BJ (cell line): Measurements from ENCODE around the gene COL12A1. TPM values are rescaled to one million over a fixed set of nuclear protein-coding genes. Genes with fewer than 3 reads are reported as not detected.

Experiments used
- CTCF ChIA-PET: fragments of 350-600 bp; formaldehyde crosslinking; extraction: SDS; loops from one replicate; lab custom pipeline; 2021; ENCODE audit warnings: antibody characterized with exemption, inconsistent platforms; lab: Yijun Ruan, JAX
- POLR2A ChIA-PET: fragments of 300-600 bp; sonication (Branson Sonifier 250); formaldehyde crosslinking; extraction: SDS; loops from one replicate; lab custom pipeline; 2021; ENCODE audit warnings: antibody characterized with exemption; lab: Charles Lee
- DNase-seq: peaks from one replicate; pipeline ENCODE4 v3.0.0-alpha.2; 2011; ENCODE audit warnings: low read depth
- H3K27me3 ChIP-seq: 2 replicates; pipeline ENCODE4 v1.6.0; 2011; ENCODE audit warnings: low read length; ENCODE audit not compliant: control insufficient read depth, insufficient read depth
- H3K36me3 ChIP-seq: 2 replicates; pipeline ENCODE4 v1.5.1; 2011; ENCODE audit warnings: low read length; ENCODE audit not compliant: control insufficient read depth, insufficient read depth
- H3K4me3 ChIP-seq: 2 replicates; pipeline ENCODE4 v1.5.1; 2011; ENCODE audit warnings: low read depth, mild to moderate bottlenecking, control low read depth, low read length
- polyA plus RNA-seq: library from polyadenylated mRNA; depleted of rRNA; stranded (reverse); fragments of >200 nt; gene quantifications from 2 replicates; pipeline ENCODE4 v1.2.3, GENCODE V29; 2011
- TF ChIP-seq, protein P1 (sequence below): IDR thresholded peaks from 2 replicates; pipeline ENCODE4 v1.5.1; 2011; ENCODE audit warnings: low read depth, mild to moderate bottlenecking, control low read depth, inconsistent platforms, low read length, moderate library complexity; ENCODE audit not compliant: insufficient read depth

COL12A1 gene
- polyA plus RNA-seq, 1 experiment: 1,308 TPM

DNA sequence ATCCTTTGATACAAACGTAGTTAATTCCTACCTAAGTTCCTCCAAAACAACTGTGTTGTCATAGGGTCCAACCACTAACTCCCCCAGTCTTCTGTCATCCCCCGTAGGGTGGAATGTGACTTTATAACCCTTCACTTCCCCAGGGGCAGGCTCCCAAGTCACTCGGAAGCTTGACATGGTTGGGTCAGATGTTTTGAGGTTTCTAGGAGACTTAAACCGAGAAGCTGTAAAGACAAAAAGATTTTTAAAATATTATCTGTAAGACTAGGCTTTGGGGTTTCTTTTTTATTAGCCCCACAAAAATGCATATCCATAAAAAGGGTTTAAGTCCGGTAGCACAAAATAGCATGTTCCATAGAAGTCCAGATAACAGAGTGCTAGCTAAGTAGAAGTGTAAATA lies 50.2 kb downstream of the COL12A1 start:
- Histone ChIP-seq H3K4me3 (no peak overlapping the region), H3K27me3 (no peaks in the 10 kb centered on the region), H3K36me3 (peaks cover 13% of the 10 kb centered on the region)
- DNase-seq: no peak
- TF ChIP-seq, protein P1, sequence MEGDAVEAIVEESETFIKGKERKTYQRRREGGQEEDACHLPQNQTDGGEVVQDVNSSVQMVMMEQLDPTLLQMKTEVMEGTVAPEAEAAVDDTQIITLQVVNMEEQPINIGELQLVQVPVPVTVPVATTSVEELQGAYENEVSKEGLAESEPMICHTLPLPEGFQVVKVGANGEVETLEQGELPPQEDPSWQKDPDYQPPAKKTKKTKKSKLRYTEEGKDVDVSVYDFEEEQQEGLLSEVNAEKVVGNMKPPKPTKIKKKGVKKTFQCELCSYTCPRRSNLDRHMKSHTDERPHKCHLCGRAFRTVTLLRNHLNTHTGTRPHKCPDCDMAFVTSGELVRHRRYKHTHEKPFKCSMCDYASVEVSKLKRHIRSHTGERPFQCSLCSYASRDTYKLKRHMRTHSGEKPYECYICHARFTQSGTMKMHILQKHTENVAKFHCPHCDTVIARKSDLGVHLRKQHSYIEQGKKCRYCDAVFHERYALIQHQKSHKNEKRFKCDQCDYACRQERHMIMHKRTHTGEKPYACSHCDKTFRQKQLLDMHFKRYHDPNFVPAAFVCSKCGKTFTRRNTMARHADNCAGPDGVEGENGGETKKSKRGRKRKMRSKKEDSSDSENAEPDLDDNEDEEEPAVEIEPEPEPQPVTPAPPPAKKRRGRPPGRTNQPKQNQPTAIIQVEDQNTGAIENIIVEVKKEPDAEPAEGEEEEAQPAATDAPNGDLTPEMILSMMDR: no peak
- POLR2A ChIA-PET: no interaction called here
- CTCF ChIA-PET: no interaction called here

- CTCF ChIA-PET: no interaction called here
- Histone ChIP-seq H3K27me3 (no peaks in the 10 kb centered on the region), H3K36me3 (peaks cover 13% of the 10 kb centered on the region), H3K4me3 (no peak overlapping the region)
- POLR2A ChIA-PET: no interaction called here
- no peak for DNase-seq
- TF ChIP-seq, protein P1: no peak
Measured at GRCh38 chr6:75154973-75155372, 50.9 kb downstream of the COL12A1 start.

- TF ChIP-seq, protein P1: no peak
- ChIA-PET POLR2A (no interaction called here), CTCF (interaction anchor here (1.1 to 1.2 kb wide), 2 partner anchors 11 to 13 kb away, joined by 3 read pairs; no protein-coding TSS in a partner anchor)
- H3K4me3 ChIP-seq: no peak overlapping the region
- DNase-seq: no peak
- H3K36me3 ChIP-seq: peaks cover 18% of the 10 kb centered on the region
- H3K27me3 ChIP-seq: no peaks in the 10 kb centered on the region
Measured at GRCh38 chr6:75150685-75151412, 55.0 kb downstream of the COL12A1 start.

- POLR2A ChIA-PET: no interaction called here
- TF ChIP-seq, protein P1: no peak
- DNase-seq: no peak
- CTCF ChIA-PET: interaction anchor here (1.5 kb wide), 1 partner anchor 54 kb away, joined by 3 read pairs; no protein-coding TSS in a partner anchor
- Histone ChIP-seq H3K36me3 (peaks cover 18% of the 10 kb centered on the region), H3K27me3 (no peaks in the 10 kb centered on the region), H3K4me3 (no peak overlapping the region)
Measured at GRCh38 chr6:75149696-75150095, 56.2 kb downstream of the COL12A1 start.

DNA sequence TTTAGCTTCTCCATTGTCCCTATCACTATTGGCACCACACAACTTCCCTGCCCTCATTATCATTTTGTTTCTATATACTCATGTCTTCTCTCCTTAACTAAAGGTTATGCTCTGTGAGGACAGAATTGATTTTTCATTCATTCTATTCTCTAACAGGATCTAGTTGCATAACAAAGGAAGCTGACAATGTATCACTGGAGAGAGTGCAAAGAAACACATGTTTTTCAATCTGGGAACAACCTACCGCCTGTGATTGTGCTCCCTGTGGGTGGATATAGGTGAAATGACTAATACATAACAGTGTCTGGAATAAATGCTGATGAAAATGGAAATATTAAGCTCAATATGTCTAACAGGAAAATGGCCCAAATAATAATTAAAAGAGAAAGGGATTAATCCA lies 56.6 kb downstream of the COL12A1 start:
- TF ChIP-seq, protein P1: no peak
- ChIA-PET CTCF (interaction anchor here (1.5 kb wide), 1 partner anchor 54 kb away, joined by 3 read pairs; no protein-coding TSS in a partner anchor), POLR2A (no interaction called here)
- no peak for DNase-seq
- Histone ChIP-seq H3K36me3 (peaks cover 17% of the 10 kb centered on the region), H3K27me3 (no peaks in the 10 kb centered on the region), H3K4me3 (no peak overlapping the region)
